GM21447 (cell line): ENCODE data around the gene CLEC4G.

ENCODE experiments used
- ATAC-seq: cut with Tn5 transposase; IDR thresholded peaks from one replicate; pipeline ENCODE4 v1.9.1; 2021; ENCODE audit not compliant: unreplicated experiment

Gene CLEC4G

GRCh38 chr19:7729831-7730285, 2.1 kb downstream of the CLEC4G start:
- ATAC-seq = no peak

- no peak for ATAC-seq
Measured at GRCh38 chr19:7729211-7729610, 2.7 kb downstream of the CLEC4G start.

DNA sequence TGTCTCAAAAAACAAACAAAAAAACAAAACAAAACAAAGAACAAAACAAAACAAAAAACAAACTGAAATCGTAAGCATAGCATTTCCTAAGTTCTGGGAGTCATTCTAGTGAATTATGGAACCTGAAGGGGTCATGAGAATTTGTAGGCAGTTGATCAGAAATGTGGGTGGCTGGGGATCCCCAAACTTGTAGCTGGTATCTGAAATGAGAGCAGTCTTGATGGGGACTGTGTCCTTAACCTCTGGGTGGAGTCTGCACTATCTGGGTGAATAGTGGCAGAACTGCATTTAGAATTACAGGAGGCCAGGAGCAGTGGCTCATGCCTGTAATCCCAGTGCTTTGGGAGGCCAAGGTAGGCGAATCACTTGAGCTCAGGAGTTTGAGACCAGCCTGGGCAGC, 6.1 kb downstream of the CLEC4G start:
- no peak for ATAC-seq

DNA sequence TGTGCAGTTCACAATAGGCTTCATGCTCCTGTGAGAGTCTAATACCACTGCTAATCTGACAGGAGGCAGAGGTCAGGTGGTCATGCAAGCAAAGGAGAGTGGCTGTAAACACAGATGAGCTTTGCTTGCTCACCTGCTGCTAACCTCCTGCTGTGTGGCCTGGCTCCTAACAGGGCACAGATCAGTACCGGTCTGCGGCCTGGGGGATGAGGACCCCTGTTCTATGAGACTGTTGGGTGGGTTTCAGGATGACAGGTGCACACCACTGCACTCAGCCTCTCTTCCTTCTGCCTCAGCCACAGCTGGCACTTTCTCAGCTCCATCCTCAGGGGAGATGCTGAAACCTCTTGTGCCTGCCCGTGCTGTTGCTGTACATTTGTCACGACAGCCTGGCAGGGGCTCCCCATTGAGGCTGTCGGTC, 9.7 kb downstream of the CLEC4G start:
- no peak for ATAC-seq

- no peak for ATAC-seq
Measured at GRCh38 chr19:7720351-7720750, 11.6 kb downstream of the CLEC4G start.

GRCh38 chr19:7718668-7719067, 13.2 kb downstream of the CLEC4G start:
- no peak for ATAC-seq

- no peak for ATAC-seq
Measured at GRCh38 chr19:7716762-7717161, 15.1 kb downstream of the CLEC4G start.

GRCh38 chr19:7715671-7716070, 16.2 kb downstream of the CLEC4G start:
- no peak for ATAC-seq

DNA sequence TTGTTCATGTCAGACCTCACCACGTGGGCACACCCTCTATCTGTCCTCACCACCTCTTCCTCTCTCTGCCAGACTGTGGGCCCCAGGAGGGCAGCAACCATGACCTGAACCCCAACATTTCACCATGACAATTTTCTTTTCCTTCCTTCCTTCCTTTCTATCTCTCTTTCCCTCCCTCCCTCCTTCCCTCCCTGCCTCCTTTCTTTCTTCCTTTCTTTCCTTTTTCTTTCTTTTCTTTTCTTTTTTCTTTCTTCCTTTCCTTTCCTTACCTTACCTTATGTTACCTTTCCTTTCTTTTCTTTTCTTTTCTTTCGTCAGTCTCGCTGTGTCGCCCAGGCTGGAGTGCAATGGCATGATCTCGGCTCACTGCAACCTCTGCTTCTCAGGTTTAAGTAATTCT, 21.3 kb downstream of the CLEC4G start:
- ATAC-seq = no peak

GRCh38 chr19:7709932-7710460, 21.9 kb downstream of the CLEC4G start:
- no peak for ATAC-seq

DNA sequence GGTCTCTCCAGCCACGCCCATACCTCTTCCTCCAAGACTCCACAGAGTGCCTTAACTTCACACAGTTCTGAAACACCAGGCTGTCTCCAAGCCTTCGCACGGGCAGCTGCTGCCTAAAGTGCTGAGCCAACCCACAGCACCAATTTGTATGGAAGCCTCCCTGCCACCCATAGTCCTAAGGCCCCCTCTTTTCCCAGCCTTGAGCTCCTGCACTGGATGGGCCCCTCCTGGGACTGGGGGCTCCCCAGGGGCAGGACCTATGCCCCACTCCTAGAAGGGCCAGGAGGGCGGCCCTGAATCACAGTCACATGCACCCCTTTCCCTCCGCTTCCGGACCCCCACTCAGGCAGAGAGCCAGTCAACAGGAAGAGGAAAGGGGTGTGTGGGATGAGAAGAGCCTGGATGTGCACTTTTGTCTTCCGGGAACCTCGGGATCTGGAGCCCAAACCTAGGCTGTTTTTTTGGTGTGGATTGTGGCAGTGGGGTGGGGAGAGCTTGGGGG, 24.9 kb downstream of the CLEC4G start:
- ATAC-seq = no peak

GRCh38 chr19:7706188-7706954, 25.5 kb downstream of the CLEC4G start:
- no peak for ATAC-seq

DNA sequence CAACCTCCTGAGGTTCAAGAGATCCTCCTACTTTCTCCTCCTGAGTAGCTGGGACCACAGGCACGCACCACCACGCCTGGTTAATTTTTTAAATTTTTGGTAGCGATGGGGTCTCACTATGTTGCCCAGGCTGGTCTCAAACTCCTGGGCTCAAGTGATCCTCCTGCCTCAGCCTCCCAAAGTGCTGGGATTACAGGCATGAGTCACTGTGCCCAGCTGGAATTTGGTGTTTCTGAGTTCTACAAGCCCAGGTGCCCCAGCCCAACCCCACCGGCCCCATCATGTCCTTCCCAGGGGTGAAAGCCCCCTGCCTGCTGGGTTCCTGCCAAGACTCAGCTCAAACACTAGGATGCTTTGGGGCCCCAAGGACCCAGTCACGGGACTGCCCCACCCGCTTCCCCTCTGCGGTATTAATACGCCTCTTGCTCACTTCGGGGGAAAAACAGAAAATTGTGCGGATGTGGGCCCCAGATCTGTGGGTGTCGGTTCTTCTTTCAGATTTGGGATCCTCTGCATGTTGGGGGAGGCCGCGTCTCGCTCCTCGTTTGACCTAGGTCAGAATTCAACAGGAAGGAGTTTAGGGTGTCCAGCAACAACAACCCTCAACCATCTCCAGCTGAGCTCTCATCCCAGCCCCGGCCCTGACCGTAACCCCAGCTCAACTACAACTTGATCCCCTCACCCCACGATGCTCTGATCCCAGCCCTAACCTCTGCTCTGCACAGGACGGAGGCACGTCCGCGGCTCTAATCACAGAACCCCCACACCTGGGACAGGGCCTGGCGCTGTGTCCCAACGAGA, 26.3 kb downstream of the CLEC4G start:
- ATAC-seq = peak; percentile 49

DNA sequence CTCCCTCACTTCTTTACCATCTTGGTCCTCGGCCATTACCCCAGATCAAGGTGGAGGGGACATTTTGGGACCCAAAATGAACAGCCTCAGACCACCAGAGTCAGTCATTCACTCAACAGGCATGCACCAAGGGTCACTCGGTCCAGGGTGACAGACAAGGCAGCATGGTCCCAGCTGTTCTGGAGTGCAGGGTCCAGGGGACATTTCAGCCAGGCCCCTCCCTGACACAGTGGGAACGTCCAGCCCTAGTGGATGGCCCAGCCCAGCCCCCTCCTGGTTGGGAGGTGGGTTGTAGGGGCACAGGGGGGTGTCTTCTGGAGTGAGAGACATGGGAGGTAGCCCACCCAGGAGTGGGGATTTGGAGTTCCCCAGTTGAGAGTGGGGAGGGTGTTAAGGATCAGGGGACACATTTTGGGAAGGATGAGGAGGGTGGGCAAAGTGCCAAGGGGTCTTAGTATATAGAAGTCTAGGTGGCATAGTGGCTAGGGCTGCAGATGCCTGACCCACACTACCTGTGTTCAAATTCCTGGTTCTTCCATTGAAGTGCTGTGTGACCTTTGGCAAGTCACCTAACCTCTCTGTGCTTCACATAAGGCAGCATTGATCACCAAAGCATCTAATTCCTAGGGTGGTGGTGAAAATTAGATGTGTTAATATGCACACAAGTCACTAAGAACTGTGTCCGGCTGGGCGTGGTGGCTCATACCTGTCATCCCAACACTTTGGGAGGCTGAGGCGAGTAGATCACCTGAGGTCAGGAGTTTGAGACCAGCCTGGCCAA, 27.4 kb downstream of the CLEC4G start:
- ATAC-seq = no peak

DNA sequence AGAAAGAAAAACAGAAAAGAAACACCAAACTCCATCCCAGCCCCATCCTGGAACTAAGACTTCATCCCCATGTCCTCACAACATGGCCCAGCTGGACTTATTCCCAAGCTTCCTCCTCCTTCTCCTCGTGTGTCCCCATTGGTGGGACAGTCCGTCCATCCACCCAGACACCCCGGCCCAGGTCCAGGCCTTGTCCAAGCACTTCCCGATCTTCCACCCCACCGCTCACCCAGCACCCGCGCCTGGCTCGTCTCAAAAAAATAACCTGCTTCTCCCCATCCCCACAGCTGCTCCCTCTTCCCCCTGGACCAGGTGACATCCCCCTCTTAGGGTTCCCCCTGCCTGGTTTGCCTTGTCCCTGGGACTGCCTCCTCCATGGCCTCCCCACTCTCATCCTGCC, 28.6 kb downstream of the CLEC4G start:
- ATAC-seq = no peak

GRCh38 chr19:7701654-7702457, 30.1 kb downstream of the CLEC4G start, which contains the start of gene FCER2:
Gene FCER2 (minus strand): TSS chr19:7702131. CDS start chr19:7699760, 2,371 bp downstream.
- ATAC-seq = peak; percentile 50

GRCh38 chr19:7701049-7701653, 30.8 kb downstream of the CLEC4G start:
- no peak for ATAC-seq

GRCh38 chr19:7699417-7700401, 32.2 kb downstream of the CLEC4G start:
- ATAC-seq = no peak
